ENCODE results near the gene FASTK. TPM values are rescaled to one million over a fixed set of nuclear protein-coding genes. Genes with fewer than 3 reads are reported as not detected.

Gene FASTK
- total RNA-seq, 1 donor from 2014 or later: 97.6 TPM

GRCh38 chr7:151116603-151117440, 36.2 kb upstream of the FASTK start:
- DNase-seq (ENCODE audit: low spot score in 2 of 2, unreplicated experiment in 2 of 2): no peak
- Mint-ChIP-seq H3K9me3 (no peaks in the 10 kb centered on the region), H3K4me1 (peaks cover 26% of the 10 kb centered on the region), H3K27ac (no peak overlapping the region), H3K36me3 (peaks cover 22% of the 10 kb centered on the region), H3K27me3 (ENCODE audit: low read depth) (no peaks in the 10 kb centered on the region), H3K4me3 (peak overlapping the region; percentile 78)
- no peak for TF ChIP-seq CTCF (IDR thresholded peaks at IDR 0.05; ENCODE audit: unreplicated experiment)

GRCh38 chr7:151115836-151116418, 35.3 kb upstream of the FASTK start:
- Mint-ChIP-seq H3K9me3 (no peaks in the 10 kb centered on the region), H3K4me1 (peaks cover 26% of the 10 kb centered on the region), H3K4me3 (peak overlapping the region; percentile 78), H3K27ac (peak overlapping the region; percentile 83), H3K27me3 (ENCODE audit: low read depth) (no peaks in the 10 kb centered on the region), H3K36me3 (peaks cover 14% of the 10 kb centered on the region)
- peak in 1 of 2 experiments; percentile 59 for DNase-seq (ENCODE audit: low spot score in 2 of 2, unreplicated experiment in 2 of 2)
- no peak for TF ChIP-seq CTCF (IDR thresholded peaks at IDR 0.05; ENCODE audit: unreplicated experiment)

GRCh38 chr7:151115121-151115835, 34.7 kb upstream of the FASTK start:
- H3K27me3 Mint-ChIP-seq (ENCODE audit: low read depth): no peaks in the 10 kb centered on the region
- H3K27ac Mint-ChIP-seq: peak overlapping the region; percentile 83
- peak in 1 of 2 experiments; percentile 59 for DNase-seq (ENCODE audit: low spot score in 2 of 2, unreplicated experiment in 2 of 2)
- peaks cover 28% of the 10 kb centered on the region for H3K4me1 Mint-ChIP-seq
- H3K9me3 Mint-ChIP-seq: no peaks in the 10 kb centered on the region
- H3K4me3 Mint-ChIP-seq: peak overlapping the region; percentile 78
- peaks cover 8% of the 10 kb centered on the region for H3K36me3 Mint-ChIP-seq
- TF ChIP-seq CTCF (IDR thresholded peaks at IDR 0.05; ENCODE audit: unreplicated experiment): no peak

GRCh38 chr7:151114151-151115090, 33.8 kb upstream of the FASTK start:
- Mint-ChIP-seq H3K27ac (peak overlapping the region; percentile 95), H3K4me1 (peaks cover 28% of the 10 kb centered on the region), H3K9me3 (no peaks in the 10 kb centered on the region), H3K4me3 (peak overlapping the region; percentile 63), H3K27me3 (ENCODE audit: low read depth) (no peaks in the 10 kb centered on the region), H3K36me3 (peaks cover 7% of the 10 kb centered on the region)
- DNase-seq (ENCODE audit: low spot score in 2 of 2, unreplicated experiment in 2 of 2): peak in 1 of 2 experiments; percentile 76
- TF ChIP-seq CTCF (IDR thresholded peaks at IDR 0.05; ENCODE audit: unreplicated experiment): no peak
